PC-3 (cell line): ENCODE data around the gene FXYD3.

ENCODE experiments used
- EZH2phosphoT487 ChIP-seq: fragments of 300-600 bp; sonication (generic); IDR thresholded peaks from 2 replicates; pipeline ENCODE4 v1.6.1; 2018; ENCODE audit warnings: mild to moderate bottlenecking, antibody characterized with exemption, low read length, borderline replicate concordance
- TF ChIP-seq, protein P1 (sequence below): fragments of 300-600 bp; sonication (generic); conservative IDR thresholded peaks from 2 replicates; pipeline ENCODE4 v1.5.1; 2017; ENCODE audit warnings: antibody characterized with exemption, low read depth, mild to moderate bottlenecking, low read length

DNA sequence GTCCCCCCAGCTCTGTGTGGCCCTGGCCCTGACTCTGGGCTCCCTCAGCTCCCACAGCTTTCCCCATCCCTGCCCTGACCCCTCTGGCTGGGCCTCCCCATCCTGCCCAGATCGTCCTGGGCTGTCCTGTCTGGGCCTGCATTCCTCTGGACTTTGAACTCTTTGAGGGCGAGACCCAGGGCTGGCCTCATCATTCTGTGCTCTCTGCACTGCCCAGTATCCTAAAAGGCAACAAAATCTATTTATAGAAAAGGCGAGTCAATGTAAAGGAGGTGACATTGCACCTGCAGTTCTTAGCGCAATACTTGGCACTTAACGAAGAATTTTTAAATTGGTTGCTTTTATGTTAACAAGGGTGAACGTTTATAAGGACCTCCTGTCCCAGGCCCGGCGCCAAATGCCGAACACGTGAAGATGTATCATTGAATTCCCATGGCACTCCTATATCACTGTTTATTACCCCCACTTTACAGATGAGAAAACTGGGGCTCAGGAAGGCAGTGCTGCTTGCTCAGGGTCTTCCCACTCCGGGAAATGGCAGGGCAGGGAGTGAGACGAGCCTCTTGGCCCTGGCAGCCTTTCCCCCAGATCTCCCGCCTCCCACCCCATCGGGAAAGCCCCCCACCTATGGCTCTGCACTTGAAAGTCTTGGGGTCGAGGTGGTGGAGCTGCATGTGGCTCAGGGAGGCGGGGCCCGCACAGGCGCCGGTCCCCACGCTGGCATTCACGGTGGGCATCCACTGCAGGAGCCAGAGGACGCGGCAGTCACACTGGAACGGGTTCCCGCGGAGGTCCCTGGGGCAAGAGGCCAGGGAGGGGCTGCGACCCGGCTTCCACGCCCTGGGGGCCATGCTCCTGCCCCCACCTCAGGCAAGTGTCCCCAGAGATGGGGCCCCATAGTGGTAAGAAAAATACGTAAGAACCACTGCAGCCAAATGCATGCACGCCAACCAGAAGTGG lies 15.4 kb downstream of the FXYD3 start:
- TF ChIP-seq, protein P1, sequence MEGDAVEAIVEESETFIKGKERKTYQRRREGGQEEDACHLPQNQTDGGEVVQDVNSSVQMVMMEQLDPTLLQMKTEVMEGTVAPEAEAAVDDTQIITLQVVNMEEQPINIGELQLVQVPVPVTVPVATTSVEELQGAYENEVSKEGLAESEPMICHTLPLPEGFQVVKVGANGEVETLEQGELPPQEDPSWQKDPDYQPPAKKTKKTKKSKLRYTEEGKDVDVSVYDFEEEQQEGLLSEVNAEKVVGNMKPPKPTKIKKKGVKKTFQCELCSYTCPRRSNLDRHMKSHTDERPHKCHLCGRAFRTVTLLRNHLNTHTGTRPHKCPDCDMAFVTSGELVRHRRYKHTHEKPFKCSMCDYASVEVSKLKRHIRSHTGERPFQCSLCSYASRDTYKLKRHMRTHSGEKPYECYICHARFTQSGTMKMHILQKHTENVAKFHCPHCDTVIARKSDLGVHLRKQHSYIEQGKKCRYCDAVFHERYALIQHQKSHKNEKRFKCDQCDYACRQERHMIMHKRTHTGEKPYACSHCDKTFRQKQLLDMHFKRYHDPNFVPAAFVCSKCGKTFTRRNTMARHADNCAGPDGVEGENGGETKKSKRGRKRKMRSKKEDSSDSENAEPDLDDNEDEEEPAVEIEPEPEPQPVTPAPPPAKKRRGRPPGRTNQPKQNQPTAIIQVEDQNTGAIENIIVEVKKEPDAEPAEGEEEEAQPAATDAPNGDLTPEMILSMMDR = no peak
- no peak for TF ChIP-seq EZH2phosphoT487
